HG02885 (cell line): ENCODE measurements around the gene NGEF.
A peak's percentile ranks its signal among the peaks of the same experiment; 100 is the strongest.
"Not testable (repeated sequence)": the region's sequence is repeated elsewhere in the genome, so short reads cannot be mapped to it uniquely, and the experiment has no call there.

ENCODE experiments used
- ATAC-seq: cut with Tn5 transposase; IDR thresholded peaks from one replicate; pipeline ENCODE4 v1.9.1; 2021; ENCODE audit warnings: mild to moderate bottlenecking; ENCODE audit not compliant: unreplicated experiment, poor library complexity

The NGEF gene, protein sequence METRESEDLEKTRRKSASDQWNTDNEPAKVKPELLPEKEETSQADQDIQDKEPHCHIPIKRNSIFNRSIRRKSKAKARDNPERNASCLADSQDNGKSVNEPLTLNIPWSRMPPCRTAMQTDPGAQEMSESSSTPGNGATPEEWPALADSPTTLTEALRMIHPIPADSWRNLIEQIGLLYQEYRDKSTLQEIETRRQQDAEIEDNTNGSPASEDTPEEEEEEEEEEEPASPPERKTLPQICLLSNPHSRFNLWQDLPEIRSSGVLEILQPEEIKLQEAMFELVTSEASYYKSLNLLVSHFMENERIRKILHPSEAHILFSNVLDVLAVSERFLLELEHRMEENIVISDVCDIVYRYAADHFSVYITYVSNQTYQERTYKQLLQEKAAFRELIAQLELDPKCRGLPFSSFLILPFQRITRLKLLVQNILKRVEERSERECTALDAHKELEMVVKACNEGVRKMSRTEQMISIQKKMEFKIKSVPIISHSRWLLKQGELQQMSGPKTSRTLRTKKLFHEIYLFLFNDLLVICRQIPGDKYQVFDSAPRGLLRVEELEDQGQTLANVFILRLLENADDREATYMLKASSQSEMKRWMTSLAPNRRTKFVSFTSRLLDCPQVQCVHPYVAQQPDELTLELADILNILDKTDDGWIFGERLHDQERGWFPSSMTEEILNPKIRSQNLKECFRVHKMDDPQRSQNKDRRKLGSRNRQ

GRCh38 chr2:233013027-233013461 is at the start of gene NGEF:
Gene NGEF, minus strand, starts transcription at chr2:233013256. Its CDS starts 38,366 bp downstream, at chr2:232974890.
- ATAC-seq, result no peak

DNA sequence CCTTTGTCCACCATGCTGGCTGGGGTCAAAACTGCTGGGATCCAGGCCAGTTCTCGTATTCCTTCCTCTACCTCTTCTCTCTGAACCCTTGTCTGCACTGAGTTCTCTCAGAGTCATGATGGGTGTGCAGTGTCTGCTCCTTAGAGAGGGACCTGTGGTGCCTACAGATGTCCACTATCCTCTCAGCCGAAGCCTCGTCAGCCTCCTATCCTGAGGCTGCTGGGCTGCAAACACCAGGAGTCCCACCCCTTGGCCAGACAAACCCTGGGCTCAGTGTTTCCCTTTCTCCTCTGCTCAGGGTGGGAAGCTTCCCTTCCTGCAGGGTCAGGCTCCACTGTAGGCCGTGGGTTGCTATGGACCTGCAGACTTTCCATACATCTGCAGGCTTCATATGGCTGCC is 49.4 kb upstream of the NGEF start:
- no peak for ATAC-seq

GRCh38 chr2:233061591-233062450 is 48.8 kb upstream of the NGEF start:
- no peak for ATAC-seq

DNA sequence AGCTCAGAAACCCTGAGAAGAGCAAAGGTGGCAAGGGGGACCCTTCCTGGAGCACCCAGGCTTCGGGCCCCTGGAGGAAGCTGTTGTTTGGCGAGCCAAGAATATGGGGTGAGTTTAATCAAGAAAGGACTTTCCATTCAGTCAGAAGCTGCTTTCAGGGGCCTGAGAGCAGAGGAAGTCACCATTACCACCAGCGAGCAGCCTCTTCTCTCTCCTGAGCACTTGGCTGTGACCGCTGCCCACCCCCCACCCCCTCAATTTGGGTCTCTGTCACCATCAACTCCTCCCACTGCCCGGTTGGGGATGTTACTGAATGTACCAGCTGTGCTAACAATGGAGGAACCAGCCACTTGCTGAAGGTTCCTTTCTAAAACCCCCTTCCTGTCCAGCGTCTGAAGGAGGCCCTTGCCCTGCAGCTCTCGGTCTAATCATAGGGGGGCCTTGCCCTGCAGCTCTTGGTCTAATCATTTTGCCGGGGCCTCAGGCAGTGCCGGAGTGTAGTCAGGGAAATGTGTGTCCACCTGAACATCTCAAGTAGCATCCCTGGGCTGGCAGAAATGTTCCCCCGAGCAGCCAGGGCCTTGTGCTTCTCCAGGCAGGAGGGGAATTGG is 48.0 kb upstream of the NGEF start:
- no peak for ATAC-seq

DNA sequence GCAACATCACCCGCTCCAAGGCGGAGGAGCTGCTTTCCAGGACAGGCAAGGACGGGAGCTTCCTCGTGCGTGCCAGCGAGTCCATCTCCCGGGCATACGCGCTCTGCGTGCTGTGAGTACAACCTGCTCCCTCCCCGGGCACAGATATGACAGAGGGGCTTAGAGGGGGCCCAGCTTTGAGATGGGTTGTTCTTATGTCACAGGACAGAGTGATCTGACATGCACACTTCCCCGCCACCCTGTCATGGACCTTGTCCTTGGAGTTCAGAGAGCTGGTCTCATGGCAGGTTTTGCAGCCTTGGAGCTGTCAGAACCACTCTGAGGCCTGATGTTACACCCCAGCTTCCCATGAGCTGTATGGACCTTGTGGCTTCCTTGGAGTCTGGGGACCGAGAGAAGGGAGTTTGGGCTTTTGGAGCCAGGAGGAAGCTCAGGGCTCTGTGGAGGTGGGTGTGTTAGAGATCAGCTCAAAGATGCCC is 47.5 kb upstream of the NGEF start:
- ATAC-seq, result no peak

GRCh38 chr2:233059797-233060500 is 46.9 kb upstream of the NGEF start, which contains the start of gene INPP5D:
Gene INPP5D, plus strand, starts transcription at chr2:233060342. Its CDS starts 137 bp downstream, at chr2:233060479.
- peak; percentile 47 for ATAC-seq

DNA sequence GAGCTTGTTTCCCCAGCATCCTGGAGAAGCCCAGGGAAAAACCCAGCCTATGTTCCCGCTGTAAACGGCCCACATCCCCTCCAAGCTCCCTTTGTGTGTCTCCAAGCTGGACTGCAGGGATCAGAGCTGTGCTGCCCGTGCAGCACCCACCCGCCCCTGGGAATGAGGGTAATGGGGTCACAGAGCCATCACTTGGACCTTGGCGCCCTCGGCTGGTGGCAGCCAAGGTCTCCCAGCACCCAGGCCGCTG is 46.4 kb upstream of the NGEF start:
- no peak for ATAC-seq

GRCh38 chr2:233058717-233059546 is 45.9 kb upstream of the NGEF start:
- no peak for ATAC-seq

- ATAC-seq, result no peak
These were observed 44.0 kb upstream of the NGEF start for GRCh38 chr2:233056961-233057605.

GRCh38 chr2:233055362-233055761 is 42.3 kb upstream of the NGEF start:
- ATAC-seq, result no peak

DNA sequence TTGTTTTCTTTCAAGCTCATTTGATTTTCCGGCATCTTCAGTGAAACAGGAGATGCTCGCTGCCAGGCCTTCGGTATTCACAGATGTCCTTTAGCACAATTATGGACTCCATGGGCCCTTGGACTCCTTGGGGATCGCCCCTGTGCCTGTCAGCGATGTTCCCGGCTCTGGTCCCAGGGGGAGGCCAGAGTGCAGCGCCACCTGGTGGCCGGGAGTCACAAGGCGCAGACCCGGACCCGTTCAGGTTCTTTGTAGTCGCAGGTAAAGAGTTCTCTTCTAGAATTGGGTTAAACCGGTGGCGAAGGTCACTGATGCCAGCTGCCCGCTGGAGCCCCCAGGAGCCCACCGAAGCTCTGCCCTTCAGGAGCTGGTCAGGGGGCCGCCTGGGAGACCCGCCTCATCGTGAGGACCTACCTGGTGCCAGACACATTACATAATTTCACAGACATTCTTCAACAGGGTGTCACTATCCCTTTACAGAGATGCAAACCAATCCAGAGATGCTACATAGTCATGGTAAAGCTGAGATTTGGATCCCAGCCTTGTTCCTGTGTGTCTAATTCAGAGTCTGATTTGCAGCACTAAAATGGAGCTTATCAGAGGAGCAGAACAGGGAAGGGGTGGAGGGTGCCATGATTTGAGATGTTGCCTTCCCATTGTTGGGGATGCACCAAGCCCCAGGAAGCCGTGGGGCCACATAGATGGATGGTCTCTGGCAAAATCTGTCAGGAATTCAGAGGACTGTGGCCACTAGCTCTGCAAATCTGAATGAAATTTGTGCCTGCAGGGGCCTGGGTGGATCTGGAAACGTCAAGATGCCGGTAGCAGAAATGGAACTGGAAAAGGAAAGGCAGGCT is 41.1 kb upstream of the NGEF start:
- peak; percentile 60 for ATAC-seq

- ATAC-seq, result not testable (repeated sequence)
These were observed 39.5 kb upstream of the NGEF start for GRCh38 chr2:233052517-233052916.

- no peak for ATAC-seq
These were observed 38.4 kb upstream of the NGEF start for GRCh38 chr2:233051241-233052149.

DNA sequence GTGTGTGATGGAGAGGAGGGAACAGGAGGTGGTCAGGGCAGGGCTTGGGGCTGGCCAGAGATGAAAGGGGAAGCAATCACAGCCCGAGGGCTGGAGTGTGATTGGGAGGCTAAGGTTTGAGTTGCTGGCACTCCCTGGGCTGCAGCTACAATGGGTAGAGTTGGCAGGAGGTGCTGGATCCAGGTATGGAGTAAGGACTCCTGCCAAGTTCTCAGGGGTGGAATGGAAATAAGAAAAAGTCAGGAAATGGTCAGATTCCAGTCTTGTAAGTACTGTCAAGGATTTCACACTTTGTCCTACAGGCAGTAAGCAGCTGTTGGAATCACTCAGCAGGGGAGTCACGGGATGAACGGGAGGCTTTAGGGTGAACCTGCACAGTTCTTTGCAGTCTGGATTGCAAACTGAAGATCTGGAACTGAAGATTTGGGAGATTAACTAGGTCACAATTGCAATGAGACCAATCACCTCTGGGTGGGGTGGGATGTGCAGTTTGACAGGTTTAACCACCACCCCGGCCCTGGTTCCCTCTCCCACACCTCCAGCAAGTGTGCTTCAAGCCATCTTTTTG is 36.2 kb upstream of the NGEF start:
- no peak for ATAC-seq

DNA sequence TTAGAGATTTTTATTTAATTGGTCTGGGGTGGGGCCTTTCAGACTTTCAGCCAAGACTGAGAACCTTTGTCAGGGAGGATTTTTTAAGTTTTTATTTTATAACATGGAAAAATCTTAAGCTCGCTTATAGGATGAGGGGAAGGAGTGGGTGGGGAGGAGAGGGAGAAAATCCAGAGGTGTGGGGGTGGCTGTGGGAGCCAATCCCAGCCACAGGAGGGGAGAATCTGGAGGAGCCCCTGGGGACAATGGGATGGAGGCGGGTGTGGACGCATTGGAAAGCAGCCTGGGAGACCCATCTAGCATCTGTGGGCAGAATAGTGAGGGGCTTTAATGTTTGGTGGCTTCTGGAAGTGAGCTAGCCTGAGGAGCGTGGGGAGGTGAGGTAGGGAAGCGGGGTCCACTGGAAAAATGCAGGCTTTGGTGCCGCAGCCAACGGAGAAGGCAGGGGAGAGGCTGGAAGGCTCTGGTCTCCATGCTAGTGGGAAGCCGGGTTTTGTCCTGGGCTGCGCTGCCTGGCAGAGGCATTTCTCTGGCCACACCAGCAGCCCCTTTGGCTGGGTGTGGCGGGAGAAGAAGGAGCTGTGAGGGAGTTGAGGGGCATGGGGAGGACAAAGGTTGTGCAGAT is 35.6 kb upstream of the NGEF start:
- no peak for ATAC-seq

- ATAC-seq, result no peak
These were observed 34.6 kb upstream of the NGEF start for GRCh38 chr2:233047667-233048066.
